Hair follicular keratinocyte (primary cell): ENCODE data around the gene CEACAM6. TPM values are rescaled to one million over a fixed set of nuclear protein-coding genes. Genes with fewer than 3 reads are reported as not detected.

Experiments used
- total RNA-seq: library from RNA; depleted of rRNA; stranded (reverse); fragments of >200 nt; gene quantifications from 2 replicates; pipeline ENCODE4 v1.2.3, GENCODE V29; 2015

CEACAM6 gene
- total RNA-seq = 0.11 and 0.23 TPM in 2 replicates

GRCh38 chr19:41755328-41755913 is at the start of gene CEACAM6:
Gene CEACAM6 (plus strand): TSS chr19:41755530. CDS start chr19:41755639, 109 bp downstream.

GRCh38 chr19:41708481-41708880 is 46.8 kb upstream of the CEACAM6 start, which contains the start of gene CEACAM5:
Gene CEACAM5 (plus strand): TSS chr19:41708626. CDS start chr19:41708732, 106 bp downstream.

GRCh38 chr19:41796362-41796761 is 41.0 kb downstream of the CEACAM6 start, which contains the start of gene CEACAM3:
Gene CEACAM3 (plus strand): TSS chr19:41796587. CDS start chr19:41796678, 91 bp downstream.

Other genes with a start within 250 kb of the CEACAM6 start
- not detected in 2 replicates for gene CEACAM21, start 179.4 kb upstream of the CEACAM6 start, total RNA-seq
- gene CEACAM4, start 128.5 kb upstream of the CEACAM6 start, total RNA-seq = not detected in 2 replicates
- gene CEACAM7, start 67.3 kb upstream of the CEACAM6 start, total RNA-seq = not detected in 2 replicates
- gene CEACAM5, start 46.9 kb upstream of the CEACAM6 start, total RNA-seq = not detected in 2 replicates
- not detected in 2 replicates for gene CEACAM3, start 41.1 kb downstream of the CEACAM6 start, total RNA-seq
- gene LYPD4, start 89.2 kb downstream of the CEACAM6 start, total RNA-seq = not detected in 2 replicates
- gene DMRTC2, start 89.5 kb downstream of the CEACAM6 start, total RNA-seq = not detected in 2 replicates
- gene RPS19, start 104.7 kb downstream of the CEACAM6 start, total RNA-seq = 1,704 and 2,675 TPM in 2 replicates
- not detected in 2 replicates for gene CD79A, start 121.7 kb downstream of the CEACAM6 start, total RNA-seq
- 91.3 and 104 TPM in 2 replicates for gene ARHGEF1, start 127.7 kb downstream of the CEACAM6 start, total RNA-seq
- not detected in 2 replicates for gene ERFL, start 172.9 kb downstream of the CEACAM6 start, total RNA-seq
- 177 and 245 TPM in 2 replicates for gene RABAC1, start 203.8 kb downstream of the CEACAM6 start, total RNA-seq
- 0.04 TPM in 1 of 2 replicates, not detected in the other for gene ATP1A3, start 238.7 kb downstream of the CEACAM6 start, total RNA-seq